ENCODE results near the gene PGGHG. TPM values are rescaled to one million over a fixed set of nuclear protein-coding genes. Genes with fewer than 3 reads are reported as not detected.
A peak's percentile ranks its signal among the peaks of the same experiment; 100 is the strongest.

The PGGHG gene
- total and polyA plus RNA-seq, 10 of the 15 experiments (the other 5 are each of a cell fraction or from before 2014, with no cell fraction given), result 0.10 to 8.3 (median 1.8) TPM

DNA sequence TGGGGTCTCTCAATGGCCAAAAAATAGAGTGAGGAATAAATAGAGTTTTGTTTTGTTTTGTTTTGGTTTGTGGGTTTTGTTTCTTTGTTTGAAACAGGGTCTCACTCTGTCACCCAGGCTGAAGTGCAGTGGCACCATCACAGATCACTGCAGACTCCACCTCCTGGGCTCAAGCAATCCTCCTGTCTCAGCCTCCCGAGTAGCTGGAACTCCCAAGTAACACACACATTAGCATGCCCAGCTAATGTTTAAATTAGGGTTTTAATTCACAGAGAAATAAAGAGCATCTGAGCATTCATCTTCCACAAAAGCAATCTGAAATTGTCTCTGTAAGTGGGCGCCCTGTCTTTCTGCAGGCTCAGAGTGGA is 40.9 kb downstream of the PGGHG start:
- Histone ChIP-seq H3K9me3 (replicated peaks; ENCODE audit: control insufficient read depth, insufficient read depth, low read length) (peaks cover 5% of the 10 kb centered on the region; the same call in 2 of the 3 replicates), H3K4me3 (no peak overlapping the region), H3K9ac (ENCODE audit: control insufficient read depth, insufficient read depth, low read length) (0 out of 2 replicates have a peak overlapping the region, but pooled peaks have one; percentile 44), H4K20me1 (ENCODE audit: control insufficient read depth, insufficient read depth) (no peaks in the 10 kb centered on the region), H3K4me1 (ENCODE audit: control insufficient read depth, insufficient read depth, low read length) (peaks cover 51% of the 10 kb centered on the region), H3K79me2 (ENCODE audit: control insufficient read depth, insufficient read depth, low read length) (peaks cover 4% of the 10 kb centered on the region), H3K27me3 (replicated peaks in 1 of 2; ENCODE audit: control insufficient read depth in 2 of 2, insufficient read depth in 2 of 2, low read length in 1 of 2) (no peaks in the 10 kb centered on the region), H2AFZ (ENCODE audit: control insufficient read depth, low read depth, low read length) (no peak overlapping the region), H3K4me2 (ENCODE audit: control insufficient read depth, insufficient read depth) (peak overlapping the region; percentile 89; the same call in 1 of the 2 replicates), H3K36me3 (ENCODE audit: control insufficient read depth in 2 of 2, insufficient read depth in 2 of 2, low read length in 1 of 2) (no peaks in the 10 kb centered on the region), H3K27ac (ENCODE audit: control insufficient read depth, insufficient read depth) (peak overlapping the region; percentile 82)
- WGBS (ENCODE audit: insufficient coverage, insufficient replicate concordance, low lambda C conversion rate, missing lambda C conversion rate), result 98% methylated on average over 2 of the region's 2 CpGs
- TSS peak; percentile 96 for BruUV-seq (replicated peaks)
- ATAC-seq, result no peak
- no peak for DNase-seq (ENCODE audit: low read depth, low spot score)
- RAD21 ChIA-PET (ENCODE audit: unreplicated experiment), result interaction anchor here (0.9 to 5.2 kb wide), 13 partner anchors 10 to 123 kb away, joined by 3 to 68 read pairs (median 5); partner anchors contain the start of genes BET1L and RIC8A
- POLR2A ChIA-PET, result interaction anchor here (1.0 to 6.0 kb wide), 14 partner anchors 10 to 177 kb away, joined by 3 to 86 read pairs (median 12); partner anchors contain the start of genes BET1L, IFITM1 and RIC8A
- TF ChIP-seq RUNX3 (IDR thresholded peaks at IDR 0.05; ENCODE audit: low read length) (0 out of 2 replicates have a peak, but pooled peaks have one; percentile 1), TCF7 (IDR thresholded peaks at IDR 0.05; ENCODE audit: borderline replicate concordance) (no peak), SMAD1 (IDR thresholded peaks at IDR 0.05; ENCODE audit: low read depth, partially characterized antibody) (peak; percentile 8)
- intact Hi-C loops (cut with micrococcal nuclease; ENCODE audit: unreplicated experiment), result loop anchor here (2.0 kb wide), 1 partner anchor 15 kb away; the partner anchor contains the start of gene IFITM1
- no peak for FAIRE-seq
- in situ Hi-C loops (cut with MboI), result no loop called here
- CTCF ChIA-PET, result interaction anchor here (0.8 to 5.4 kb wide), 12 partner anchors 10 to 120 kb away, joined by 3 to 43 read pairs (median 10); partner anchors contain the start of genes IFITM2 and PTDSS2
- SMC1A ChIA-PET (ENCODE audit: uncharacterized antibody, unreplicated experiment), result interaction anchor here (0.9 to 4.5 kb wide), 13 partner anchors 10 to 92 kb away, joined by 3 to 44 read pairs (median 11); no protein-coding TSS in a partner anchor

DNA sequence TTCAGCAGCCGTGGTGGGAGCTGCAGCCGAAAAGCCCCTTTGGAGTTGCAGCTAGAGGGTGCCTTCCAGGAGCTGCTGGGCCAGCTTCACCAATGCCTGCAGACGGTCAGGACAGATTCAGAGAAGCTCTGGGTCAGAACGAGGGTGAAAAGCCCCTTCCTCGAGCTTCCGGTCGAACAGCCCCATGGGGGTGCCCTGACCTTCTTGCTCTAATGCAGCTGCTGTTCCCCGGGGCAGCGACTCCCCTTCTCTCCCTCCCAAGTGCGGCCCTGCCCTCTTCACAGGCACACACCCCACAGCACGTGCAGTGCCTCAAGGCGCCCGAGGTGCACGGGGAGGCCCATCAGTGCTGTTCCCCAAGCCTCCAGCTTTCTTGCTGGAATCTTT is 41.4 kb downstream of the PGGHG start:
- Histone ChIP-seq H3K36me3 (ENCODE audit: control insufficient read depth in 2 of 2, insufficient read depth in 2 of 2, low read length in 1 of 2) (no peaks in the 10 kb centered on the region), H3K79me2 (ENCODE audit: control insufficient read depth, insufficient read depth, low read length) (peaks cover 4% of the 10 kb centered on the region), H4K20me1 (ENCODE audit: control insufficient read depth, insufficient read depth) (no peaks in the 10 kb centered on the region), H3K9ac (ENCODE audit: control insufficient read depth, insufficient read depth, low read length) (peak overlapping the region; percentile 44; the same call in 1 of the 2 replicates), H2AFZ (ENCODE audit: control insufficient read depth, low read depth, low read length) (0 out of 2 replicates have a peak overlapping the region, but pooled peaks have one; percentile 10), H3K9me3 (replicated peaks; ENCODE audit: control insufficient read depth, insufficient read depth, low read length) (peaks cover 5% of the 10 kb centered on the region; the same call in 2 of the 3 replicates), H3K4me3 (no peak overlapping the region), H3K4me1 (ENCODE audit: control insufficient read depth, insufficient read depth, low read length) (peaks cover 51% of the 10 kb centered on the region), H3K4me2 (ENCODE audit: control insufficient read depth, insufficient read depth) (peak overlapping the region; percentile 89), H3K27ac (ENCODE audit: control insufficient read depth, insufficient read depth) (peak overlapping the region; percentile 82), H3K27me3 (replicated peaks in 1 of 2; ENCODE audit: control insufficient read depth in 2 of 2, insufficient read depth in 2 of 2, low read length in 1 of 2) (no peaks in the 10 kb centered on the region)
- ATAC-seq (peak; percentile 29), DNase-seq (ENCODE audit: low read depth, low spot score) (no peak), FAIRE-seq (no peak)
- ChIA-PET CTCF (interaction anchor here (0.8 to 5.4 kb wide), 11 partner anchors 10 to 119 kb away, joined by 3 to 43 read pairs (median 11); partner anchors contain the start of genes IFITM2 and PTDSS2), RAD21 (ENCODE audit: unreplicated experiment) (interaction anchor here (0.5 to 5.2 kb wide), 12 partner anchors 10 to 123 kb away, joined by 3 to 68 read pairs (median 6); partner anchors contain the start of genes BET1L and RIC8A), SMC1A (ENCODE audit: uncharacterized antibody, unreplicated experiment) (interaction anchor here (0.9 to 4.5 kb wide), 11 partner anchors 10 to 92 kb away, joined by 3 to 44 read pairs (median 13); no protein-coding TSS in a partner anchor), POLR2A (interaction anchor here (0.5 to 6.0 kb wide), 15 partner anchors 10 to 176 kb away, joined by 3 to 86 read pairs (median 11); partner anchors contain the start of genes BET1L, IFITM1 and RIC8A)
- in situ Hi-C loops (cut with MboI), result no loop called here
- BruUV-seq (replicated peaks), result no TSS peak
- intact Hi-C loops (cut with micrococcal nuclease; ENCODE audit: unreplicated experiment), result loop anchor here (2.0 kb wide), 1 partner anchor 15 kb away; the partner anchor contains the start of gene IFITM1
- WGBS (ENCODE audit: insufficient coverage, insufficient replicate concordance, low lambda C conversion rate, missing lambda C conversion rate), result 16% methylated on average over 14 of the region's 14 CpGs
- TF ChIP-seq, protein P1, sequence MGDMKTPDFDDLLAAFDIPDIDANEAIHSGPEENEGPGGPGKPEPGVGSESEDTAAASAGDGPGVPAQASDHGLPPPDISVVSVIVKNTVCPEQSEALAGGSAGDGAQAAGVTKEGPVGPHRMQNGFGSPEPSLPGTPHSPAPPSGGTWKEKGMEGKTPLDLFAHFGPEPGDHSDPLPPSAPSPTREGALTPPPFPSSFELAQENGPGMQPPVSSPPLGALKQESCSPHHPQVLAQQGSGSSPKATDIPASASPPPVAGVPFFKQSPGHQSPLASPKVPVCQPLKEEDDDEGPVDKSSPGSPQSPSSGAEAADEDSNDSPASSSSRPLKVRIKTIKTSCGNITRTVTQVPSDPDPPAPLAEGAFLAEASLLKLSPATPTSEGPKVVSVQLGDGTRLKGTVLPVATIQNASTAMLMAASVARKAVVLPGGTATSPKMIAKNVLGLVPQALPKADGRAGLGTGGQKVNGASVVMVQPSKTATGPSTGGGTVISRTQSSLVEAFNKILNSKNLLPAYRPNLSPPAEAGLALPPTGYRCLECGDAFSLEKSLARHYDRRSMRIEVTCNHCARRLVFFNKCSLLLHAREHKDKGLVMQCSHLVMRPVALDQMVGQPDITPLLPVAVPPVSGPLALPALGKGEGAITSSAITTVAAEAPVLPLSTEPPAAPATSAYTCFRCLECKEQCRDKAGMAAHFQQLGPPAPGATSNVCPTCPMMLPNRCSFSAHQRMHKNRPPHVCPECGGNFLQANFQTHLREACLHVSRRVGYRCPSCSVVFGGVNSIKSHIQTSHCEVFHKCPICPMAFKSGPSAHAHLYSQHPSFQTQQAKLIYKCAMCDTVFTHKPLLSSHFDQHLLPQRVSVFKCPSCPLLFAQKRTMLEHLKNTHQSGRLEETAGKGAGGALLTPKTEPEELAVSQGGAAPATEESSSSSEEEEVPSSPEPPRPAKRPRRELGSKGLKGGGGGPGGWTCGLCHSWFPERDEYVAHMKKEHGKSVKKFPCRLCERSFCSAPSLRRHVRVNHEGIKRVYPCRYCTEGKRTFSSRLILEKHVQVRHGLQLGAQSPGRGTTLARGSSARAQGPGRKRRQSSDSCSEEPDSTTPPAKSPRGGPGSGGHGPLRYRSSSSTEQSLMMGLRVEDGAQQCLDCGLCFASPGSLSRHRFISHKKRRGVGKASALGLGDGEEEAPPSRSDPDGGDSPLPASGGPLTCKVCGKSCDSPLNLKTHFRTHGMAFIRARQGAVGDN (IDR thresholded peaks at IDR 0.05), result peak; percentile 97
- TF ChIP-seq NR2F1 (conservative IDR thresholded peaks at IDR 0.05), result peak; percentile 38
- TF ChIP-seq SRF (IDR thresholded peaks at IDR 0.05; ENCODE audit: low read depth in 2 of 2, low read length in 2 of 2), result no peak
- TF ChIP-seq BHLHE40 (IDR thresholded peaks at IDR 0.05; ENCODE audit: borderline replicate concordance in 1 of 2, low read depth in 2 of 2, low read length in 1 of 2), result peak; percentile 85 to 95; a peak in 3 of 4 replicates
- no peak for TF ChIP-seq ZNF384 (IDR thresholded peaks at IDR 0.05; ENCODE audit: borderline replicate concordance, low read depth, low read length)
- TF ChIP-seq, protein P2, sequence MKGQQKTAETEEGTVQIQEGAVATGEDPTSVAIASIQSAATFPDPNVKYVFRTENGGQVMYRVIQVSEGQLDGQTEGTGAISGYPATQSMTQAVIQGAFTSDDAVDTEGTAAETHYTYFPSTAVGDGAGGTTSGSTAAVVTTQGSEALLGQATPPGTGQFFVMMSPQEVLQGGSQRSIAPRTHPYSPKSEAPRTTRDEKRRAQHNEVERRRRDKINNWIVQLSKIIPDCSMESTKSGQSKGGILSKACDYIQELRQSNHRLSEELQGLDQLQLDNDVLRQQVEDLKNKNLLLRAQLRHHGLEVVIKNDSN (IDR thresholded peaks at IDR 0.05; ENCODE audit: borderline replicate concordance, extremely low read length, insufficient read depth, low read depth, low read length), result no peak
- 0 out of 2 replicates have a peak, but pooled peaks have one; percentile 19 for TF ChIP-seq TCF12 (IDR thresholded peaks at IDR 0.05; ENCODE audit: low read depth, low read length)

Measured in GM12878 (cell line).